OCI-LY1 (cell line): ENCODE results near the gene SGMS2.

ENCODE experiments used
- H2AFZ ChIP-seq: fragments of 200-600 bp; sonication (generic), shearing (Covaris generic); 2 replicates; pipeline ENCODE4 v1.6.0; 2014; ENCODE audit warnings: antibody characterized with exemption, mild to moderate bottlenecking, low read length
- H3F3A ChIP-seq: fragments of 200-600 bp; sonication (generic), shearing (Covaris generic); 2 replicates; pipeline ENCODE4 v1.6.0; 2014; ENCODE audit warnings: mild to moderate bottlenecking, antibody characterized with exemption, low read length, moderate library complexity; ENCODE audit not compliant: insufficient read depth
- H3K27ac ChIP-seq: fragments of 200-600 bp; sonication (generic); 2 replicates; pipeline ENCODE4 v1.5.1; 2014; ENCODE audit warnings: low read length, mixed run types, mild to moderate bottlenecking, low read depth; ENCODE audit not compliant: poor library complexity, severe bottlenecking
- H3K27me3 ChIP-seq: fragments of 200-600 bp; sonication (generic); 2 replicates; pipeline ENCODE4 v1.6.0; 2014; ENCODE audit warnings: antibody characterized with exemption, mild to moderate bottlenecking, low read length, moderate library complexity; ENCODE audit not compliant: insufficient read depth
- H3K36me3 ChIP-seq: fragments of 200-600 bp; sonication (generic); 2 replicates; pipeline ENCODE4 v1.6.1; 2014; ENCODE audit warnings: mild to moderate bottlenecking, antibody characterized with exemption, low read length, moderate library complexity, mixed read lengths; ENCODE audit not compliant: insufficient read depth
- H3K4me1 ChIP-seq: fragments of 200-600 bp; sonication (generic); 2 replicates; pipeline ENCODE4 v1.5.1; 2014; ENCODE audit warnings: mild to moderate bottlenecking, low read length, moderate library complexity; ENCODE audit not compliant: insufficient read depth, severe bottlenecking
- H3K4me2 ChIP-seq: fragments of 200-600 bp; sonication (generic), shearing (Covaris generic); 2 replicates; pipeline ENCODE4 v1.6.1; 2014; ENCODE audit warnings: low read length
- H3K4me3 ChIP-seq: fragments of 200-600 bp; sonication (generic); 2 replicates; pipeline ENCODE4 v1.5.1; 2014; ENCODE audit warnings: low read length, low read depth, mild to moderate bottlenecking, mixed read lengths; ENCODE audit not compliant: poor library complexity, severe bottlenecking
- H3K79me2 ChIP-seq: fragments of 200-600 bp; shearing (Covaris generic); 2 replicates; pipeline ENCODE4 v1.6.1; 2016; ENCODE audit warnings: mixed run types, low read length, mixed read lengths; ENCODE audit not compliant: insufficient read depth
- H3K9ac ChIP-seq: fragments of 200-600 bp; sonication (generic), shearing (Covaris generic); 2 replicates; pipeline ENCODE4 v1.6.1; 2014; ENCODE audit warnings: mild to moderate bottlenecking, low read length, mixed read lengths
- H3K9me2 ChIP-seq: fragments of 200-600 bp; sonication (generic), shearing (Covaris generic); 2 replicates; pipeline ENCODE4 v1.6.1; 2014; ENCODE audit warnings: low read depth, mild to moderate bottlenecking, low read length, mixed read lengths
- H3K9me3 ChIP-seq: fragments of 200-600 bp; shearing (Covaris generic); 2 replicates; pipeline ENCODE4 v1.6.1; 2014; ENCODE audit warnings: low read length, mixed read lengths
- H4K20me1 ChIP-seq: fragments of 200-600 bp; sonication (generic), shearing (Covaris generic); 2 replicates; pipeline ENCODE4 v1.6.0; 2016; ENCODE audit warnings: mild to moderate bottlenecking, low read length; ENCODE audit not compliant: insufficient read depth
- CTCF ChIP-seq: fragments of 200-600 bp; sonication (generic), shearing (Covaris generic); IDR thresholded peaks from 2 replicates; pipeline ENCODE4 v1.5.1; 2017; ENCODE audit warnings: mild to moderate bottlenecking, antibody characterized with exemption, low read length, moderate library complexity, mixed read lengths
- EZH2 ChIP-seq: fragments of 200-600 bp; sonication (generic), shearing (Covaris generic); IDR thresholded peaks from 2 replicates; pipeline ENCODE4 v1.8.0; 2017; ENCODE audit warnings: borderline replicate concordance, mixed run types, mild to moderate bottlenecking, antibody characterized with exemption, low read length, moderate library complexity, mixed read lengths

The SGMS2 gene

GRCh38 chr4:107850438-107850837 lies 25.7 kb downstream of the SGMS2 start:
- H4K20me1 ChIP-seq, result no peaks in the 10 kb centered on the region
- no peaks in the 10 kb centered on the region for H3K9me3 ChIP-seq
- H3K9me2 ChIP-seq, result no peaks in the 10 kb centered on the region
- no peaks in the 10 kb centered on the region for H3K4me1 ChIP-seq
- H3K27me3 ChIP-seq, result no peaks in the 10 kb centered on the region
- no peak overlapping the region for H3K27ac ChIP-seq
- H3F3A ChIP-seq, result no peaks in the 10 kb centered on the region
- no peaks in the 10 kb centered on the region for H3K36me3 ChIP-seq
- H3K79me2 ChIP-seq, result no peaks in the 10 kb centered on the region
- H3K4me3 ChIP-seq, result no peak overlapping the region
- TF ChIP-seq CTCF (no peak), EZH2 (no peak)
- no peak overlapping the region for H3K4me2 ChIP-seq
- H2AFZ ChIP-seq, result no peak overlapping the region
- no peak overlapping the region for H3K9ac ChIP-seq

- H3K4me3 ChIP-seq, result no peak overlapping the region
- H3K9me3 ChIP-seq, result no peaks in the 10 kb centered on the region
- no peaks in the 10 kb centered on the region for H3K9me2 ChIP-seq
- no peaks in the 10 kb centered on the region for H3K79me2 ChIP-seq
- no peak overlapping the region for H3K4me2 ChIP-seq
- no peaks in the 10 kb centered on the region for H3K4me1 ChIP-seq
- H2AFZ ChIP-seq, result no peak overlapping the region
- no peaks in the 10 kb centered on the region for H3F3A ChIP-seq
- no peak overlapping the region for H3K27ac ChIP-seq
- H4K20me1 ChIP-seq, result no peaks in the 10 kb centered on the region
- no peaks in the 10 kb centered on the region for H3K36me3 ChIP-seq
- TF ChIP-seq EZH2, result no peak
- no peak for TF ChIP-seq CTCF
- H3K27me3 ChIP-seq, result no peaks in the 10 kb centered on the region
- H3K9ac ChIP-seq, result no peak overlapping the region
These were observed 29.0 kb downstream of the SGMS2 start for GRCh38 chr4:107853444-107854355.

- no peaks in the 10 kb centered on the region for H3K9me3 ChIP-seq
- H3K36me3 ChIP-seq, result no peaks in the 10 kb centered on the region
- no peaks in the 10 kb centered on the region for H3F3A ChIP-seq
- TF ChIP-seq CTCF (no peak), EZH2 (no peak)
- no peaks in the 10 kb centered on the region for H3K79me2 ChIP-seq
- H2AFZ ChIP-seq, result no peak overlapping the region
- H3K27ac ChIP-seq, result no peak overlapping the region
- no peaks in the 10 kb centered on the region for H4K20me1 ChIP-seq
- no peak overlapping the region for H3K4me3 ChIP-seq
- H3K27me3 ChIP-seq, result no peaks in the 10 kb centered on the region
- H3K4me2 ChIP-seq, result no peak overlapping the region
- no peaks in the 10 kb centered on the region for H3K9me2 ChIP-seq
- H3K9ac ChIP-seq, result no peak overlapping the region
- H3K4me1 ChIP-seq, result no peaks in the 10 kb centered on the region
These were observed 29.8 kb downstream of the SGMS2 start for GRCh38 chr4:107854356-107855022.
